Measurements from ENCODE around the gene WNT9B.

The WNT9B gene

DNA sequence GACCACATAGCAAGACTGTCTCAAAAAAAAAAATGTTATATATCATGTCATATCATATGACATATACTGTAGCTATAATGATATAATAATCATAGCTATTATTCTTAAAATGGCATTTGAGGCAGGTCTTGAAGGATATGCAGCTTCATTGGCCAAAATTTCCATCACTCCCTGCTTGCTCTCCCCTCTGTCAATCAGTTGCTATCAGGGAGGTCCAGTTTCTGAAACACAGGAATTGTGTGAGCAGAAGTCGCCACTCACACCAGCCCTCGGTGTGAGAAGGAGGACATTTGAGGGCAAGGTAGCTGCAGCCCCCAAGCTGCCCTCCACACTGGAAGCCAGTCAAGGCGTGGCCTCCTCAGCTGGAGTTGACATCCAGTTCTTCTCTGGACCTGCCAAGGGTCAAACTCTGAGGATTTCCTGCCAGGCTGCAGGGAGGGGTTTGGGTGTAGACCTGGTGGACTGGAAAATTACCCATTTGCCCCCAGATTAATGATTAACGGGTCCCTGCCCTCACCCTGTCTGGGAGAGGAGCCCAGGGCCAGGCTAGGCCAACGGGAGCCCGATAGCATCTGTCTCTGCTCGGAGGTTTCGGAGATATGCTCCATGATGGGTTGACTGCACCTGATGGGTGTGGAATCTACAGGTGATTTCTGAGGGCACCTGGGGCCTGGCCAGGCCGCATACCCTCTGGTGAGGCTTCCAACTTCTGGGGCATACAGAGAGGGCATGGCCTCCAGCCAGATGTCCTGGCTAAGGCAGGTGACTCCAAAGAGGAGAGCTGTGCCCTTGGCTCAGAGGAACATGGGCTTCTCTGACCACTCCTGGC lies 18.8 kb downstream of the WNT9B start:
- Histone ChIP-seq H3K36me3 (no peaks in the 10 kb centered on the region), H3K27me3 (ENCODE audit: insufficient read depth, low read depth, severe bottlenecking) (no peaks in the 10 kb centered on the region), H3K9me3 (ENCODE audit: severe bottlenecking) (no peaks in the 10 kb centered on the region), H3K4me3 (ENCODE audit: low read depth, low read length) (no peak overlapping the region), H3K27ac (no peak overlapping the region)
- DNase-seq: no peak
- TF ChIP-seq, protein P1, sequence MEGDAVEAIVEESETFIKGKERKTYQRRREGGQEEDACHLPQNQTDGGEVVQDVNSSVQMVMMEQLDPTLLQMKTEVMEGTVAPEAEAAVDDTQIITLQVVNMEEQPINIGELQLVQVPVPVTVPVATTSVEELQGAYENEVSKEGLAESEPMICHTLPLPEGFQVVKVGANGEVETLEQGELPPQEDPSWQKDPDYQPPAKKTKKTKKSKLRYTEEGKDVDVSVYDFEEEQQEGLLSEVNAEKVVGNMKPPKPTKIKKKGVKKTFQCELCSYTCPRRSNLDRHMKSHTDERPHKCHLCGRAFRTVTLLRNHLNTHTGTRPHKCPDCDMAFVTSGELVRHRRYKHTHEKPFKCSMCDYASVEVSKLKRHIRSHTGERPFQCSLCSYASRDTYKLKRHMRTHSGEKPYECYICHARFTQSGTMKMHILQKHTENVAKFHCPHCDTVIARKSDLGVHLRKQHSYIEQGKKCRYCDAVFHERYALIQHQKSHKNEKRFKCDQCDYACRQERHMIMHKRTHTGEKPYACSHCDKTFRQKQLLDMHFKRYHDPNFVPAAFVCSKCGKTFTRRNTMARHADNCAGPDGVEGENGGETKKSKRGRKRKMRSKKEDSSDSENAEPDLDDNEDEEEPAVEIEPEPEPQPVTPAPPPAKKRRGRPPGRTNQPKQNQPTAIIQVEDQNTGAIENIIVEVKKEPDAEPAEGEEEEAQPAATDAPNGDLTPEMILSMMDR (IDR thresholded peaks at IDR 0.05; ENCODE audit: low read depth, low read length): no peak

DNA sequence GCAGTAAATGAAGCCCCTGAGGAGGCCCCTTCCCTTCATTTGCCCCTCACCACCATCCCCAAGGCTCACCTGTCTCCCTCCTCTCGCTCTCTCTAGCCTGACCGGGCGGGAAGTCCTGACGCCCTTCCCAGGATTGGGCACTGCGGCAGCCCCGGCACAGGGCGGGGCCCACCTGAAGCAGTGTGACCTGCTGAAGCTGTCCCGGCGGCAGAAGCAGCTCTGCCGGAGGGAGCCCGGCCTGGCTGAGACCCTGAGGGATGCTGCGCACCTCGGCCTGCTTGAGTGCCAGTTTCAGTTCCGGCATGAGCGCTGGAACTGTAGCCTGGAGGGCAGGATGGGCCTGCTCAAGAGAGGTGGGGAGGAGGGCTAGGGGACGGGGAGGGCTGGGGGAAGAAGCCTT lies 21.0 kb downstream of the WNT9B start:
- no peak overlapping the region for H3K4me3 ChIP-seq (ENCODE audit: low read depth, low read length)
- H3K9me3 ChIP-seq (ENCODE audit: severe bottlenecking): no peaks in the 10 kb centered on the region
- H3K27me3 ChIP-seq (ENCODE audit: insufficient read depth, low read depth, severe bottlenecking): no peaks in the 10 kb centered on the region
- no peak for DNase-seq
- H3K27ac ChIP-seq: no peak overlapping the region
- TF ChIP-seq, protein P1 (IDR thresholded peaks at IDR 0.05; ENCODE audit: low read depth, low read length): no peak
- no peaks in the 10 kb centered on the region for H3K36me3 ChIP-seq

DNA sequence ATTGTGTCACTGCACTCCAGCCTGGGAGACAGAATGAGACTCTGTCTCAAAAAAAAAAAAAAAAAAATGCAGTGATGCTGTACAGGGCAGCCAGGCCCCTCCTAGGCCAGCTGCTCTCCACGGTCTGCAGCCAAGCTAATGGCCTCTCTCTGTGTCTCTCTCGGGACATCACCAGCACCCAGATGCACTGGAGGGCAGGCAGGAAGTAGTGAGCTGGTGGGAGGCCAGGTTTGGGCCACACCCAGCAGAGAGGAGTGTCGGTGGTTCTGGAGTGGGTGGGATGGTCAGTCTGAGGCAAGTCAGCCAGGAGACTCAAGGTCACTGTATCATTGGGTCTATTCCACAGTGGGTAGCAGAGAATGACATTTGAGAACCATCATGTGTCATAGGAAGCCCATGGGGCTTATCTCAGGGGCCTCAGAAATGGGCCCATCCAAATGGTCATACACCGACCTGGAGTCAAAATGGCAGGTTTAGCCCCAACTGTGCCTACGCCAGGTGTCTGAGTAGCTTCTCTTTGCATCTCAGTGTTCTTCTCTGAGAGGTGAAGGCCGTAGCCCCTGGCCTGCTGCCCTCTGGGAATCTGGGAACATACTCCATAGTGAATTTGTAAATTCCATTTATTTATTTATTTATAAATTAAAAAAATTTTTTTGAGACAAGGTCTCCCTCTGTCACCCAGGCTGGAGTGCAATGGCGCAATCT lies 22.7 kb downstream of the WNT9B start:
- Histone ChIP-seq H3K27ac (no peak overlapping the region), H3K4me3 (ENCODE audit: low read depth, low read length) (no peak overlapping the region), H3K9me3 (ENCODE audit: severe bottlenecking) (no peaks in the 10 kb centered on the region), H3K27me3 (ENCODE audit: insufficient read depth, low read depth, severe bottlenecking) (no peaks in the 10 kb centered on the region), H3K36me3 (no peaks in the 10 kb centered on the region)
- TF ChIP-seq, protein P1 (IDR thresholded peaks at IDR 0.05; ENCODE audit: low read depth, low read length): no peak
- DNase-seq: no peak

DNA sequence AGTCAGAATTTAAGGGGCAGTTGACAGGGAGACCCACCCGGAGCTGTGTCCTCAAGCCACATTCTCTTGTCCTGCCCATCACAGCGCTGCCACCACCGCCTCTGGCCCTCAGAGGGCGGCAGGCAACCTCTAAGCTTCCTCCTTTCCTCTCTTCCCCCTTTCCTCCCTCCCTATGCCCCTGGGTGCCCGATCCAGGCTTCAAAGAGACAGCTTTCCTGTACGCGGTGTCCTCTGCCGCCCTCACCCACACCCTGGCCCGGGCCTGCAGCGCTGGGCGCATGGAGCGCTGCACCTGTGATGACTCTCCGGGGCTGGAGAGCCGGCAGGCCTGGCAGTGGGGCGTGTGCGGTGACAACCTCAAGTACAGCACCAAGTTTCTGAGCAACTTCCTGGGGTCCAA lies 23.5 kb downstream of the WNT9B start:
- TF ChIP-seq, protein P1 (IDR thresholded peaks at IDR 0.05; ENCODE audit: low read depth, low read length): no peak
- no peaks in the 10 kb centered on the region for H3K36me3 ChIP-seq
- H3K9me3 ChIP-seq (ENCODE audit: severe bottlenecking): no peaks in the 10 kb centered on the region
- no peaks in the 10 kb centered on the region for H3K27me3 ChIP-seq (ENCODE audit: insufficient read depth, low read depth, severe bottlenecking)
- no peak overlapping the region for H3K4me3 ChIP-seq (ENCODE audit: low read depth, low read length)
- DNase-seq: no peak
- H3K27ac ChIP-seq: no peak overlapping the region

DNA sequence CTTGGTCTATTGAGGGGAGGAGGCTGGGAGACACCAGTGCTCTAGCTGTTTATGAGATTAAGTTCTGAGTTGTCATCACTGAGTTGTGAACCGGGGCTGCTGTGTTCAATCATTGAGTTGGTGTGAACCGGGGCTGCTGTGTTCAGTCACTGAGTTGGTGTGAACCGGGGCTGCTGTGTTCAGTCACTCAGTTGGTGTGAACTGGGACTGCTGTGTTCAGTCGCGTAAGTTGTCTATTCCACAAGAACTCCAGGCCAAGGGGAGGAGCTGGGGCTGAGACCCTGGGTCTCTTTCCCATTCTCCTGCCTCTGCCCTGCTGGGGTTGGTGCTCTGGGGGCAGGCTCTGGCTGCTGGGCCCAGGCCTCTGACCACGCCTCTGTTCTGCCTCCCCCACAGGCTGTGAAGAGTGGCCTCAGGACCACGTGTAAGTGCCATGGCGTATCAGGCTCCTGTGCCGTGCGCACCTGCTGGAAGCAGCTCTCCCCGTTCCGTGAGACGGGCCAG lies 24.5 kb downstream of the WNT9B start:
- no peak for DNase-seq
- H3K4me3 ChIP-seq (ENCODE audit: low read depth, low read length): no peak overlapping the region
- no peak overlapping the region for H3K27ac ChIP-seq
- no peaks in the 10 kb centered on the region for H3K36me3 ChIP-seq
- no peaks in the 10 kb centered on the region for H3K27me3 ChIP-seq (ENCODE audit: insufficient read depth, low read depth, severe bottlenecking)
- TF ChIP-seq, protein P1 (IDR thresholded peaks at IDR 0.05; ENCODE audit: low read depth, low read length): no peak
- H3K9me3 ChIP-seq (ENCODE audit: severe bottlenecking): no peaks in the 10 kb centered on the region

All from WERI-Rb-1 (cell line).